ENCODE data around the gene VTI1B. TPM values are rescaled to one million over a fixed set of nuclear protein-coding genes. Genes with fewer than 3 reads are reported as not detected.

The VTI1B gene
- polyA plus RNA-seq, 4 donors = 58.4 to 94.6 (median 83.4) TPM

DNA sequence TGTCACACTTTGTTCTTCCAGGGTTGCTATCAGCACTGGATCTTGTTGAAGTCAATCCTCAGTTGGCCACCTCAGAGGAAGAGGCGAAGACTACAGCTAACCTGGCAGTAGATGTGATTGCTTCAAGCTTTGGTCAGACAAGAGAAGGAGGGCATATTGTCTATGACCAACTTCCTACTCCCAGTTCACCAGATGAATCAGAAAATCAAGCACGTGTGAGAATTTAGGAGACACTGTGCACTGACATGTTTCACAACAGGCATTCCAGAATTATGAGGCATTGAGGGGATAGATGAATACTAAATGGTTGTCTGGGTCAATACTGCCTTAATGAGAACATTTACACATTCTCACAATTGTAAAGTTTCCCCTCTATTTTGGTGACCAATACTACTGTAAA is 23.7 kb downstream of the VTI1B start:
- no peak for FAIRE-seq

DNA sequence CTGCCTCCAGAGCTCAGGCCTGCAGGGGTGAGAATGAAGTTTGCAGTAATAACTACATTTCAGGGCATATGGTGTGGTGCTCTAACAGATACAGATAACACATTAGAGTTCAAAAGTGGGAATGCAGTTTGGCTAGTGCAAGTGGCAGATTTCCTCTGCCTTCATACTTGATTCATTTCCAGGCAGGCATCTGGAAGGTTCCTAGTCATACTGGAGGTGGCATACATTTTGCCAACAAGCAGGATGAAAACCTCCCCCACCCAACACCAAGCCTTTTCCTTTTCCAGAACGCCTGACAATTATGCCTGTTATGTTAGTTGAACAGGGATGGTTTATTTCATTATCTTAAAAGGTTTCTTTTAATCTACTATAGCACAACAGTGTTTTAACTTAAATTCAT is 24.3 kb downstream of the VTI1B start:
- FAIRE-seq (no peak), DNase-seq (no peak)
- WGBS, 3 donors = 89 to 93% (median 90%) methylated on average over 1 of the region's 1 CpG
- Histone ChIP-seq H3K9me3 (ENCODE audit: control insufficient read depth in 2 of 2, insufficient read depth in 1 of 2, low read depth in 1 of 2, low read length in 1 of 2) (no peaks in the 10 kb centered on the region), H3K4me3 (ENCODE audit: low read depth in 1 of 3, low read length in 3 of 3) (no peak overlapping the region), H3K36me3 (ENCODE audit: control insufficient read depth in 3 of 3, insufficient read depth in 2 of 3, low read depth in 1 of 3, low read length in 3 of 3) (peaks cover 22 to 37% (median 32%) of the 10 kb centered on the region in 3 donors), H3K27ac (ENCODE audit: low read depth in 1 of 3, low read length in 2 of 3) (no peak overlapping the region), H3K27me3 (ENCODE audit: control insufficient read depth in 3 of 3, insufficient read depth in 3 of 3, low read length in 3 of 3) (no peaks in the 10 kb centered on the region), H3K4me1 (ENCODE audit: control insufficient read depth in 3 of 3, insufficient read depth in 2 of 3, low read depth in 1 of 3, low read length in 2 of 3) (peaks cover 0 to 7% (median 0%) of the 10 kb centered on the region in 3 donors)

More for the DNA sequence above, 23.7 kb downstream of the VTI1B start:
- no peaks in the 10 kb centered on the region for H3K9me3 ChIP-seq (ENCODE audit: control insufficient read depth in 2 of 2, insufficient read depth in 1 of 2, low read depth in 1 of 2, low read length in 1 of 2)
- no peak overlapping the region for H3K27ac ChIP-seq (ENCODE audit: low read depth in 1 of 3, low read length in 2 of 3)
- no peaks in the 10 kb centered on the region for H3K27me3 ChIP-seq (ENCODE audit: control insufficient read depth in 3 of 3, insufficient read depth in 3 of 3, low read length in 3 of 3)
- H3K4me1 ChIP-seq (ENCODE audit: control insufficient read depth in 3 of 3, insufficient read depth in 2 of 3, low read depth in 1 of 3, low read length in 2 of 3) = peaks cover 0 to 4% (median 0%) of the 10 kb centered on the region in 3 donors
- no peak for DNase-seq
- H3K36me3 ChIP-seq (ENCODE audit: control insufficient read depth in 3 of 3, insufficient read depth in 2 of 3, low read depth in 1 of 3, low read length in 3 of 3) = peaks cover 22 to 37% (median 31%) of the 10 kb centered on the region in 3 donors
- WGBS, 3 donors = 78 to 85% (median 81%) methylated on average over 2 of the region's 2 CpGs
- no peak overlapping the region for H3K4me3 ChIP-seq (ENCODE audit: low read depth in 1 of 3, low read length in 3 of 3)

DNA sequence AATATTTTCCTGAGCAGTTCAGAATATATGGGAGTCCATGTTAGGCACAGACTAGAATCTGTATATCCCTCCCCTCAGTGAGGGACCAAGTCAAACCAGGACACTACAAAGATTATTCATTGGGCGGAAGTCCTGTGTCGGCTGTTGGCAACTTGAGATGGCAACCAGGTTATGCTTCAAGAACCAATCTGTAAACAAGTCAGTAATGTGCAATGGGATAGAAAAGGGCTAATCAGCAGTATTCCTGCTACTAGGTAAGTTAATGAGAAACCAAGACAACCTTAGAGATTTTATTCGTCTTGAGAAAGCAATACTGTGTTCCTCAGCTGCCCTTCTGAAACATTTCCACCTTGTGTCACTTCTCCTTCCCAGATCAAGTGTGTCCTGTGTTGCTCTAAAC is 28.3 kb downstream of the VTI1B start:
- 82 to 86% (median 82%) methylated on average over 3 of the region's 3 CpGs for WGBS, 3 donors
- FAIRE-seq (no peak), DNase-seq (peak in 1 of 2 donors; percentile 41)
- no peaks in the 10 kb centered on the region for H3K27me3 ChIP-seq (ENCODE audit: control insufficient read depth in 3 of 3, insufficient read depth in 3 of 3, low read length in 3 of 3)
- peaks cover 0 to 10% (median 3%) of the 10 kb centered on the region in 3 donors for H3K4me1 ChIP-seq (ENCODE audit: control insufficient read depth in 3 of 3, insufficient read depth in 2 of 3, low read depth in 1 of 3, low read length in 2 of 3)
- H3K36me3 ChIP-seq (ENCODE audit: control insufficient read depth in 3 of 3, insufficient read depth in 2 of 3, low read depth in 1 of 3, low read length in 3 of 3) = peaks cover 14 to 24% (median 18%) of the 10 kb centered on the region in 3 donors
- no peak overlapping the region for H3K4me3 ChIP-seq (ENCODE audit: low read depth in 1 of 3, low read length in 3 of 3)
- no peaks in the 10 kb centered on the region for H3K9me3 ChIP-seq (ENCODE audit: control insufficient read depth in 2 of 2, insufficient read depth in 1 of 2, low read depth in 1 of 2, low read length in 1 of 2)
- peak overlapping the region in 1 of 3 donors; percentile 16 for H3K27ac ChIP-seq (ENCODE audit: low read depth in 1 of 3, low read length in 2 of 3)

DNA sequence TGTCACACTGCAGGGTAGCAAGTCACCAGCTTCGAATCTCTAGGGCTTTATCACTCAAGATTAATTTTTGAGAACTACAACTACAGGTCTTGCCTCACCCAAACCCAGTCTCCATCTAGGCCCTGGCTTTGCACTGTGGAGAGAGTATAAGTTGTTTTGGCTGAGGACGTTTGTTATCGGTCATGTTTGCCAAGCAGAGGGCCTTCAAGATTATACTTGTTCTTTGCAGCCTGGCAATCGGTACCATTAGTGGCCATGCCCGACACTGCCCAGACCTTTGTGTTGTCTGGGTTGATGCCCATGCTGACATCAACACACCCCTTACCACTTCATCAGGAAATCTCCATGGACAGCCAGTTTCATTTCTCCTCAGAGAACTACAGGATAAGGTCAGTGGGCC is 29.0 kb downstream of the VTI1B start:
- no peak overlapping the region for H3K27ac ChIP-seq (ENCODE audit: low read depth in 1 of 3, low read length in 2 of 3)

DNA sequence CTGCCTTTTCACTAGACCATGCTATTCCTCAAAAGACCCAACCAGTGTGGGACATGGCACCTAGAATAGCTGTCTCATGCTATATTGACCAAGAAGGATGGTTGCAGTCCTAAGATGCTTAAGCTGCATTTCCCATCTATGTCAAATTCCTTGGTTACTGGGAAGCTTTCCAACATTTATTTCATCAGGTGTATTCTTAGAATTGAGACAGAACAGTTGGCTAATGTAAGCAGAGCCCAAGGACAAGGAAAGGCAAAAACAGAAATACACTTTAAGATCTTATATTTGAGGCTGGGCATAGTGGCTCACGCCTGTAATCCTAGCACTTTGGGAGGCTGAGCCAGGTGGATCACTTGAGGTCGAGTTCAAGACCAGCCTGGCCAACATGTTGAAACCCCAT is 30.0 kb downstream of the VTI1B start:
- Histone ChIP-seq H3K4me1 (ENCODE audit: control insufficient read depth in 3 of 3, insufficient read depth in 2 of 3, low read depth in 1 of 3, low read length in 2 of 3) (peaks cover 0 to 10% (median 3%) of the 10 kb centered on the region in 3 donors), H3K9me3 (ENCODE audit: control insufficient read depth in 2 of 2, insufficient read depth in 1 of 2, low read depth in 1 of 2, low read length in 1 of 2) (no peaks in the 10 kb centered on the region), H3K36me3 (ENCODE audit: control insufficient read depth in 3 of 3, insufficient read depth in 2 of 3, low read depth in 1 of 3, low read length in 3 of 3) (peaks cover 5 to 13% (median 7%) of the 10 kb centered on the region in 3 donors), H3K4me3 (ENCODE audit: low read depth in 1 of 3, low read length in 3 of 3) (no peak overlapping the region), H3K27ac (ENCODE audit: low read depth in 1 of 3, low read length in 2 of 3) (peak overlapping the region in 1 of 3 donors; percentile 24), H3K27me3 (ENCODE audit: control insufficient read depth in 3 of 3, insufficient read depth in 3 of 3, low read length in 3 of 3) (no peaks in the 10 kb centered on the region)
- DNase-seq (no peak), FAIRE-seq (no peak)
- WGBS, 3 donors = 92 to 97% (median 97%) methylated on average over 2 of the region's 2 CpGs

More for the DNA sequence above, 29.0 kb downstream of the VTI1B start:
- DNase-seq (no peak), FAIRE-seq (no peak)
- H3K4me1 ChIP-seq (ENCODE audit: control insufficient read depth in 3 of 3, insufficient read depth in 2 of 3, low read depth in 1 of 3, low read length in 2 of 3) = peaks cover 0 to 10% (median 3%) of the 10 kb centered on the region in 3 donors
- WGBS, 3 donors = 87 to 90% (median 89%) methylated on average over 5 of the region's 5 CpGs
- peaks cover 10 to 20% (median 14%) of the 10 kb centered on the region in 3 donors for H3K36me3 ChIP-seq (ENCODE audit: control insufficient read depth in 3 of 3, insufficient read depth in 2 of 3, low read depth in 1 of 3, low read length in 3 of 3)
- H3K27me3 ChIP-seq (ENCODE audit: control insufficient read depth in 3 of 3, insufficient read depth in 3 of 3, low read length in 3 of 3) = no peaks in the 10 kb centered on the region
- no peak overlapping the region for H3K4me3 ChIP-seq (ENCODE audit: low read depth in 1 of 3, low read length in 3 of 3)
- H3K9me3 ChIP-seq (ENCODE audit: control insufficient read depth in 2 of 2, insufficient read depth in 1 of 2, low read depth in 1 of 2, low read length in 1 of 2) = no peaks in the 10 kb centered on the region

DNA sequence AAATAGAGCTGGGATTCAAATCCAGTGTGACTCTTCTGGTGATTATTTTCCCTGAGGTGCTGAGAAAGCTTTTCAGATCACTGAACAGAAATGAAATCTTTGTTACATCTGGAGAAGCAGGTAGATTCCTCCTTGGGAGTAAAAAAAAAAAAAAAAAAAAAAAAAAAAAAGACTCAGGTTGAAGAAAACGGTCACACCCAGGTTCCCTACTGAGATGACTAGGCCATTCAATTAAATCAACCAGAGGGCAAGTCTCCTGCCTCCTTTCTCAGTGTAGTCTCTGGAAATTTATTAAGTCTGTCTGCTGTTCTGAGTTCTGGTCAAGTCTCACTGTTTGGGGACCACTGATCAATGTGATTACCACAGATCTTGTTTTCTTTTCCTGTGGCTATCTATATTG is 30.7 kb downstream of the VTI1B start:
- peak in 1 of 2 donors; percentile 37 for DNase-seq
- FAIRE-seq = no peak
- H3K27ac ChIP-seq (ENCODE audit: low read depth in 1 of 3, low read length in 2 of 3) = peak overlapping the region in 2 of 3 donors; percentile 24 to 36

DNA sequence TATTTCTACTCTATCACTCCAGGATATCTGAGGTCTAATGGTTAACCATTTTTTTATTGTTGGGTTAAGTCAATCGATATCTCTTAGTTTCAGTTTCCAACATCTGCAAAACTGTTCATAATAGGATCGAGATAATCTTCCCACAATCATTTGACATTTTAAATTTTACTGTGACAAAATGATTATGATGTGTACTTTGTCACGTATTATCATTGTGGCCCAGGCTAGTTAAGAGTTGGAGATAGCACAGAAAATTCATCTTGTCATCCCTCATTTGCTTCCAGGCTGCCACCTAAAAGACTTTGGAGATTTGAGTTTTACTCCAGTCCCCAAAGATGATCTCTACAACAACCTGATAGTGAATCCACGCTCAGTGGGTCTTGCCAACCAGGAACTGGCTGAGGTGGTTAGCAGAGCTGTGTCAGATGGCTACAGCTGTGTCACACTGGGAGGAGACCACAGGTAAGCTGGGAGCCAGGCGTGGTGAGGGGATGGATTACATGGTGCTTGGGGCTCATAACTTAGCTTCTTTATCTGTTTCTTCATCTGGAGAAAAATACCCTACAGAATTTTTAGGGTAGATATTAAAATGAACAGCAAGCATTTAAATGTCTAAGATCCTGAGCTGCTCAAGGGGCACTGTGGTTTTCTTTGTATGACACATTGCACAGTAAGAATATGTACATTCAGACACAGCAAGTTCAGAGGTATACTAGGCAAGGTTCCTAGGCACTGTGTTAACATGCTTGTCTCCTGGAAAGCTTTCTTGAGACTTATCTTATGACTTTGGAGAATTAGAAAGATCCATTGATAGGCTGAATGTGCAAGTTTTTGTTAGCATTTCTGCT is 32.3 kb downstream of the VTI1B start:
- Histone ChIP-seq H3K4me3 (ENCODE audit: low read depth in 1 of 3, low read length in 3 of 3) (no peak overlapping the region), H3K36me3 (ENCODE audit: control insufficient read depth in 3 of 3, insufficient read depth in 2 of 3, low read depth in 1 of 3, low read length in 3 of 3) (peaks cover 0 to 8% (median 2%) of the 10 kb centered on the region in 3 donors), H3K27me3 (ENCODE audit: control insufficient read depth in 3 of 3, insufficient read depth in 3 of 3, low read length in 3 of 3) (no peaks in the 10 kb centered on the region), H3K4me1 (ENCODE audit: control insufficient read depth in 3 of 3, insufficient read depth in 2 of 3, low read depth in 1 of 3, low read length in 2 of 3) (peaks cover 0 to 10% (median 3%) of the 10 kb centered on the region in 3 donors), H3K9me3 (ENCODE audit: control insufficient read depth in 2 of 2, insufficient read depth in 1 of 2, low read depth in 1 of 2, low read length in 1 of 2) (no peaks in the 10 kb centered on the region), H3K27ac (ENCODE audit: low read depth in 1 of 3, low read length in 2 of 3) (peak overlapping the region in 2 of 3 donors; percentile 8 to 71)
- FAIRE-seq = no peak
- DNase-seq = peak; percentile 22 to 47
- 20 to 56% (median 26%) methylated on average over 5 of the region's 5 CpGs for WGBS, 3 donors

More for the DNA sequence above, 30.7 kb downstream of the VTI1B start:
- H3K27me3 ChIP-seq (ENCODE audit: control insufficient read depth in 3 of 3, insufficient read depth in 3 of 3, low read length in 3 of 3) = no peaks in the 10 kb centered on the region
- peaks cover 0 to 8% (median 2%) of the 10 kb centered on the region in 3 donors for H3K36me3 ChIP-seq (ENCODE audit: control insufficient read depth in 3 of 3, insufficient read depth in 2 of 3, low read depth in 1 of 3, low read length in 3 of 3)
- no peak overlapping the region for H3K4me3 ChIP-seq (ENCODE audit: low read depth in 1 of 3, low read length in 3 of 3)
- WGBS, 3 donors = 8 to 56% (median 11%) methylated on average over 1 of the region's 1 CpG
- peaks cover 0 to 10% (median 3%) of the 10 kb centered on the region in 3 donors for H3K4me1 ChIP-seq (ENCODE audit: control insufficient read depth in 3 of 3, insufficient read depth in 2 of 3, low read depth in 1 of 3, low read length in 2 of 3)
- no peaks in the 10 kb centered on the region for H3K9me3 ChIP-seq (ENCODE audit: control insufficient read depth in 2 of 2, insufficient read depth in 1 of 2, low read depth in 1 of 2, low read length in 1 of 2)

DNA sequence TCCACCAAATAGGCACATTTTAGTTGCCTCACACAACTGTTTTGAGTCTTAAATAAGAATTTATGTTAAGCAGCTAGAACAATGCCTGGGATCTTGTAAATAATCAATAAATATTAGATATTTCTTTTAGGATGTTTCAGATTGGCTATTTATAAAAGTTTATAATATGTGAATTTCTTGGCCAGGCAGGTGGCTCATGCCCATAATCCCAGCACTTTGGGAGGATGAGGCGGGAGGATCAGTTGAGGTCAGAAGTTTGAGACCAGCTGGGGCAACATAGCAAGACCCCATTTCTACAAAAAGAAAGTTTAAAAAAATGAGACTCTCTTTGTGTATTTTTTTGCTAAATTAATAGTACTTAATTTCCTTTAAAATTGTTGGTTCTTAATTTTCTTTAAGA is 33.0 kb downstream of the VTI1B start:
- FAIRE-seq = no peak
- 87 to 96% (median 93%) methylated on average over 1 of the region's 1 CpG for WGBS, 3 donors

More for the DNA sequence above, 33.0 kb downstream of the VTI1B start:
- DNase-seq = no peak
- no peak overlapping the region for H3K27ac ChIP-seq (ENCODE audit: low read depth in 1 of 3, low read length in 2 of 3)
- no peaks in the 10 kb centered on the region for H3K27me3 ChIP-seq (ENCODE audit: control insufficient read depth in 3 of 3, insufficient read depth in 3 of 3, low read length in 3 of 3)
- H3K4me3 ChIP-seq (ENCODE audit: low read depth in 1 of 3, low read length in 3 of 3) = no peak overlapping the region
- H3K9me3 ChIP-seq (ENCODE audit: control insufficient read depth in 2 of 2, insufficient read depth in 1 of 2, low read depth in 1 of 2, low read length in 1 of 2) = no peaks in the 10 kb centered on the region
- peaks cover 0 to 8% (median 2%) of the 10 kb centered on the region in 3 donors for H3K36me3 ChIP-seq (ENCODE audit: control insufficient read depth in 3 of 3, insufficient read depth in 2 of 3, low read depth in 1 of 3, low read length in 3 of 3)
- peaks cover 0 to 15% (median 3%) of the 10 kb centered on the region in 3 donors for H3K4me1 ChIP-seq (ENCODE audit: control insufficient read depth in 3 of 3, insufficient read depth in 2 of 3, low read depth in 1 of 3, low read length in 2 of 3)
